Caco-2 (cell line): ENCODE measurements around the gene AMOTL2. TPM values are rescaled to one million over a fixed set of nuclear protein-coding genes. Genes with fewer than 3 reads are reported as not detected.

Source experiments
- BruUV-seq: library from RNA; stranded (reverse); fragments of 400-500 nt; replicated peaks from 2 replicates; lab custom pipeline; 2021; lab: Mats Ljungman, UMichigan
- CTCF ChIA-PET: fragments of 300-600 bp; sonication (Branson Sonifier 250); formaldehyde crosslinking; loops from one replicate; lab custom pipeline; 2022; ENCODE audit warnings: antibody characterized with exemption; lab: Charles Lee
- POLR2A ChIA-PET: fragments of 300-600 bp; sonication (Branson Sonifier 250); formaldehyde crosslinking; loops from one replicate; lab custom pipeline; 2022; ENCODE audit warnings: antibody characterized with exemption; lab: Charles Lee
- DNase-seq, 2 experiments: peaks; one replicate each; pipeline versions ENCODE4 v3.0.0 to v3.0.0-alpha.2; 2020 to 2022
- H3K27me3 ChIP-seq: replicated peaks from 2 replicates; pipeline ENCODE4 v1.6.0; 2011; ENCODE audit warnings: low read length; ENCODE audit not compliant: control insufficient read depth, insufficient read depth
- H3K36me3 ChIP-seq: 2 replicates; pipeline ENCODE4 v1.5.1; 2011; ENCODE audit warnings: low read length; ENCODE audit not compliant: control insufficient read depth, insufficient read depth
- H3K4me1 ChIP-seq: fragments of 250-450 bp; sonication (Bioruptor Pico); 2 replicates; pipeline ENCODE4 v1.5.1; 2020; ENCODE audit warnings: mild to moderate bottlenecking
- H3K4me3 ChIP-seq: 2 replicates; pipeline ENCODE4 v1.5.1; 2011; ENCODE audit warnings: low read depth, mild to moderate bottlenecking, control low read depth, low read length
- H3K9me3 ChIP-seq: fragments of 250-450 bp; sonication (Bioruptor Pico); 2 replicates; pipeline ENCODE4 v1.5.1; 2020; ENCODE audit warnings: mild to moderate bottlenecking, moderate library complexity
- H3K27ac Mint-ChIP-seq: one replicate; pipeline ENCODE4 v1.8.0; 2022; ENCODE audit warnings: mixed read lengths; ENCODE audit not compliant: unreplicated experiment
- H3K27me3 Mint-ChIP-seq: one replicate; pipeline ENCODE4 v1.8.0; 2022; ENCODE audit warnings: mixed read lengths; ENCODE audit not compliant: insufficient read depth, unreplicated experiment
- H3K36me3 Mint-ChIP-seq: one replicate; pipeline ENCODE4 v1.8.0; 2022; ENCODE audit warnings: mild to moderate bottlenecking, mixed read lengths; ENCODE audit not compliant: insufficient read depth, unreplicated experiment
- H3K4me1 Mint-ChIP-seq: one replicate; pipeline ENCODE4 v1.8.0; 2022; ENCODE audit warnings: low read depth, mixed read lengths; ENCODE audit not compliant: unreplicated experiment
- H3K4me3 Mint-ChIP-seq: one replicate; pipeline ENCODE4 v1.8.0; 2022; ENCODE audit warnings: mild to moderate bottlenecking, moderate library complexity, mixed read lengths; ENCODE audit not compliant: unreplicated experiment
- H3K9me3 Mint-ChIP-seq: one replicate; pipeline ENCODE4 v1.8.0; 2022; ENCODE audit warnings: mixed read lengths; ENCODE audit not compliant: unreplicated experiment
- intact Hi-C: fragments of 100-400 bp; cut with micrococcal nuclease; formaldehyde crosslinking; loops from one replicate; pipeline ENCODE4 v1.10.0; 2022; ENCODE audit not compliant: unreplicated experiment
- total RNA-seq: library from RNA; stranded (reverse); gene quantifications from 2 replicates; pipeline ENCODE4 v1.2.3, GENCODE V29; 2022
- TF ChIP-seq, protein P1 (sequence below), 2 experiments: fragments of 200-600 bp in 1 of 2; IDR thresholded peaks; 1 replicate in 1 of 2; 2 replicates in 1 of 2; pipeline versions ENCODE4 v1.5.1 to v1.8.0; 2011 to 2022; ENCODE audit warnings: antibody characterized with exemption in 1 of 2, control low read depth in 1 of 2, inconsistent platforms in 1 of 2, low read depth in 1 of 2, low read length in 1 of 2, mild to moderate bottlenecking in 1 of 2, moderate library complexity in 1 of 2; ENCODE audit not compliant: insufficient read depth in 1 of 2, severe bottlenecking in 1 of 2, unreplicated experiment in 1 of 2

AMOTL2 gene
- total RNA-seq, 1 experiment from 2014 or later = 271 TPM

DNA sequence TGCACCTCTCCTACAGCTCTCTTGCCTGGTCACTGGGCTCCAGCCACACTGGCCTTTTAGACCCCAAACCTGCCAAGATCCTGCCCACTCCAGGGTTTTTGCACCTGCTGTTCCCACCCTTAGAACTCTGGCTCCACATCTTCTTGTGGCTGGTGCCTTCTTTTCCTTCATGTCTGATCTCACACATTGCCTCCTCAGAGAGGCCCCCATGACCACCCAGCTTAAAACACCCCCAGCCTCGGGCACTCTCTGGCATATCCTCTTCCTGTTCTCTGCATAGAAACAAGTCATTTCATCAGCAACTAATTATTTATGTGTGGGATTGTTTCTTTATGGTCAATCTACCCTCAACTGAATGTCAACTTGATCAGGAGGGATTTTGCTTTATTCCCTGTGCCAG lies 14.0 kb upstream of the AMOTL2 start:
- H3K4me1 ChIP-seq = no peaks in the 10 kb centered on the region
- no TSS peak for BruUV-seq
- H3K27ac Mint-ChIP-seq = no peak overlapping the region
- no peak for DNase-seq
- peaks cover 11% of the 10 kb centered on the region for H3K9me3 Mint-ChIP-seq
- no peaks in the 10 kb centered on the region for H3K4me1 Mint-ChIP-seq
- intact Hi-C loops = no loop called here
- ChIA-PET CTCF (no interaction called here), POLR2A (no interaction called here)
- H3K27me3 Mint-ChIP-seq = no peaks in the 10 kb centered on the region
- no peaks in the 10 kb centered on the region for H3K9me3 ChIP-seq
- no peak overlapping the region for H3K4me3 ChIP-seq
- H3K36me3 ChIP-seq = no peaks in the 10 kb centered on the region
- H3K4me3 Mint-ChIP-seq = no peak overlapping the region
- TF ChIP-seq, protein P1, sequence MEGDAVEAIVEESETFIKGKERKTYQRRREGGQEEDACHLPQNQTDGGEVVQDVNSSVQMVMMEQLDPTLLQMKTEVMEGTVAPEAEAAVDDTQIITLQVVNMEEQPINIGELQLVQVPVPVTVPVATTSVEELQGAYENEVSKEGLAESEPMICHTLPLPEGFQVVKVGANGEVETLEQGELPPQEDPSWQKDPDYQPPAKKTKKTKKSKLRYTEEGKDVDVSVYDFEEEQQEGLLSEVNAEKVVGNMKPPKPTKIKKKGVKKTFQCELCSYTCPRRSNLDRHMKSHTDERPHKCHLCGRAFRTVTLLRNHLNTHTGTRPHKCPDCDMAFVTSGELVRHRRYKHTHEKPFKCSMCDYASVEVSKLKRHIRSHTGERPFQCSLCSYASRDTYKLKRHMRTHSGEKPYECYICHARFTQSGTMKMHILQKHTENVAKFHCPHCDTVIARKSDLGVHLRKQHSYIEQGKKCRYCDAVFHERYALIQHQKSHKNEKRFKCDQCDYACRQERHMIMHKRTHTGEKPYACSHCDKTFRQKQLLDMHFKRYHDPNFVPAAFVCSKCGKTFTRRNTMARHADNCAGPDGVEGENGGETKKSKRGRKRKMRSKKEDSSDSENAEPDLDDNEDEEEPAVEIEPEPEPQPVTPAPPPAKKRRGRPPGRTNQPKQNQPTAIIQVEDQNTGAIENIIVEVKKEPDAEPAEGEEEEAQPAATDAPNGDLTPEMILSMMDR (IDR thresholded peaks at IDR 0.05; ENCODE audit: insufficient read depth in 1 of 2, low read depth in 1 of 2, low read length in 1 of 2, severe bottlenecking in 1 of 2, unreplicated experiment in 1 of 2) = no peak
- H3K27me3 ChIP-seq = no peaks in the 10 kb centered on the region
- H3K36me3 Mint-ChIP-seq = no peaks in the 10 kb centered on the region

DNA sequence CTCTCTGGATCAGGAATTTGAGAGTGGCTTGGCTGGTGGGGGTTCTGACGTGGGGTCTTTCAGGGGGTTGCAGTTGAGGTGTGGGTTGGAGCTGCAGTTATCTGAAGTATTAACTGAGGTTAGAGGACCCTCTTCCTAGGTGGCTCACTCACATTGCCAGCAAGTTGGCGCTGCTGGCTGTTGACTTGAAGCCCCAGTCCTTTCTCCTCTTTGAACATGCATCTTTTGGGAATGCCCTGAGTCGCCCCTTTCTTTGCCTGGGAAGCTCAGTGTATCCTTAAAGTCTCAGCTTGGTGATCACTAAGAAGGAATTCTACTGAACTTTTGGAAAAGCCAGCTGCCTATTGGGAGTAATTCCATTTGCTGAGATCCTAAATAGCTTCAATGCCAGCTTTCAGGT lies 13.0 kb upstream of the AMOTL2 start:
- H3K4me1 Mint-ChIP-seq = no peaks in the 10 kb centered on the region
- H3K4me3 Mint-ChIP-seq = no peak overlapping the region
- no peak overlapping the region for H3K4me3 ChIP-seq
- H3K27me3 ChIP-seq = no peaks in the 10 kb centered on the region
- H3K9me3 Mint-ChIP-seq = peaks cover 11% of the 10 kb centered on the region
- CTCF ChIA-PET = interaction anchor here (0.9 kb wide), 1 partner anchor 9 kb away, joined by 3 read pairs; no protein-coding TSS in a partner anchor
- no peaks in the 10 kb centered on the region for H3K27me3 Mint-ChIP-seq
- intact Hi-C loops = no loop called here
- H3K36me3 ChIP-seq = no peaks in the 10 kb centered on the region
- no peak overlapping the region for H3K27ac Mint-ChIP-seq
- no peaks in the 10 kb centered on the region for H3K36me3 Mint-ChIP-seq
- no peaks in the 10 kb centered on the region for H3K9me3 ChIP-seq
- no peaks in the 10 kb centered on the region for H3K4me1 ChIP-seq
- TF ChIP-seq, protein P1 (IDR thresholded peaks at IDR 0.05; ENCODE audit: insufficient read depth in 1 of 2, low read depth in 1 of 2, low read length in 1 of 2, severe bottlenecking in 1 of 2, unreplicated experiment in 1 of 2) = no peak
- DNase-seq = no peak
- no TSS peak for BruUV-seq
- POLR2A ChIA-PET = no interaction called here

DNA sequence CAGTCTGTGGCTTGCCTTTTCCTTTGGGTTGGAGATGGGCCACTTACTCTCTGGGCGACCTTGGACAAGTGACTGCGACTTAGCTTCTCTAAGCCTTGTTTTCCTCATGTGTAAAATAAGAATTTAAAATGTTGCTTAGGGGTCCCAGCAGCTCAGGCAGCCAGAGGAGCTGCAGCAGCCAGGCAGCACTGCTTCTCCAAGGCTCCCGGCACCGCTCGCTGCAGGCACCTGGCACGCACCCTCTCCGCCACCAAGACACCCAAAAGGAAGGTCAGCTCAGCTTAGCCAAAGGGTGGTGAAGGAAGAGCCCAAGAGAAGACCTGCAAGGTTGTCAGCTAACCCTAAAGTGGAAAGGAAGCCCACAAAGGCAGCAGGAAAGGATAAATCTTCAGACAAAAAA lies 10.7 kb upstream of the AMOTL2 start:
- no peak overlapping the region for H3K4me3 ChIP-seq
- H3K27me3 ChIP-seq = no peaks in the 10 kb centered on the region
- H3K9me3 Mint-ChIP-seq = peaks cover 4% of the 10 kb centered on the region
- POLR2A ChIA-PET = no interaction called here
- no peaks in the 10 kb centered on the region for H3K9me3 ChIP-seq
- intact Hi-C loops = no loop called here
- CTCF ChIA-PET = interaction anchor here (0.7 kb wide), 1 partner anchor 35 kb away, joined by 3 read pairs; no protein-coding TSS in a partner anchor
- no peaks in the 10 kb centered on the region for H3K36me3 ChIP-seq
- DNase-seq = no peak
- H3K36me3 Mint-ChIP-seq = no peaks in the 10 kb centered on the region
- BruUV-seq = no TSS peak
- no peaks in the 10 kb centered on the region for H3K4me1 Mint-ChIP-seq
- H3K4me1 ChIP-seq = no peaks in the 10 kb centered on the region
- TF ChIP-seq, protein P1 (IDR thresholded peaks at IDR 0.05; ENCODE audit: insufficient read depth in 1 of 2, low read depth in 1 of 2, low read length in 1 of 2, severe bottlenecking in 1 of 2, unreplicated experiment in 1 of 2) = no peak
- no peak overlapping the region for H3K4me3 Mint-ChIP-seq
- H3K27me3 Mint-ChIP-seq = no peaks in the 10 kb centered on the region
- H3K27ac Mint-ChIP-seq = no peak overlapping the region
